GM12878 (cell line): ENCODE data around the gene ADCY1. TPM values are rescaled to one million over a fixed set of nuclear protein-coding genes. Genes with fewer than 3 reads are reported as not detected.

Experiments
- ATAC-seq: fragments of 200-7000 bp; cut with Tn5 transposase; 3 replicates; pipeline ENCODE4 v1.9.1; 2020; ENCODE audit warnings: mild to moderate bottlenecking, moderate library complexity
- BruUV-seq: library from RNA; stranded (reverse); fragments of 400-500 nt; replicated peaks from 2 replicates; lab custom pipeline; 2021; lab: Mats Ljungman, UMichigan
- CTCF ChIA-PET: fragments of 300-600 bp; sonication (Branson Sonifier 250); formaldehyde crosslinking; extraction: SDS; loops from one replicate; lab custom pipeline; 2021; ENCODE audit warnings: inconsistent platforms; lab: Yijun Ruan, JAX
- POLR2A ChIA-PET: fragments of 350-600 bp; formaldehyde crosslinking; extraction: SDS; loops from one replicate; lab custom pipeline; 2021; ENCODE audit warnings: inconsistent platforms; lab: Charles Lee
- RAD21 ChIA-PET: fragments of 300-600 bp; sonication (Branson Sonifier 250); formaldehyde crosslinking; loops from one replicate; lab custom pipeline; 2023; ENCODE audit warnings: antibody characterized with exemption; ENCODE audit not compliant: unreplicated experiment; lab: Charles Lee
- SMC1A ChIA-PET: fragments of 300-600 bp; sonication (Branson Sonifier 250); formaldehyde crosslinking; loops from one replicate; lab custom pipeline; 2023; ENCODE audit not compliant: unreplicated experiment, uncharacterized antibody; lab: Charles Lee
- DNase-seq: peaks from one replicate; pipeline ENCODE4 v3.0.0-alpha.2; 2011; ENCODE audit warnings: low read depth, low spot score
- FAIRE-seq: peaks from 3 replicates; lab custom pipeline; 2011; peaks lifted over from hg19 to GRCh38; lab: Jason Lieb, UNC
- H2AFZ ChIP-seq: 2 replicates; pipeline ENCODE4 v1.6.0; 2011; ENCODE audit warnings: low read depth, low read length, control low read depth; ENCODE audit not compliant: control insufficient read depth
- H3K27ac ChIP-seq: 2 replicates; pipeline ENCODE4 v1.5.1; 2011; ENCODE audit warnings: control low read depth; ENCODE audit not compliant: control insufficient read depth, insufficient read depth
- H3K27me3 ChIP-seq, 2 experiments: replicated peaks in 1 of 2; 2 replicates each; pipeline versions ENCODE4 v1.6.0 to v1.6.1; 2011; ENCODE audit warnings: low read length in 1 of 2; ENCODE audit not compliant: control insufficient read depth in 2 of 2, insufficient read depth in 2 of 2
- H3K36me3 ChIP-seq, 2 experiments: 2 replicates each; pipeline ENCODE4 v1.5.1; 2011; ENCODE audit warnings: low read length in 1 of 2; ENCODE audit not compliant: control insufficient read depth in 2 of 2, insufficient read depth in 2 of 2
- H3K4me1 ChIP-seq: 2 replicates; pipeline ENCODE4 v1.6.1; 2011; ENCODE audit warnings: mild to moderate bottlenecking, low read length, moderate library complexity, mixed read lengths; ENCODE audit not compliant: control insufficient read depth, insufficient read depth
- H3K4me2 ChIP-seq: 2 replicates; pipeline ENCODE4 v1.6.0; 2011; ENCODE audit warnings: control low read depth; ENCODE audit not compliant: control insufficient read depth, insufficient read depth
- H3K4me3 ChIP-seq: fragments of 200-600 bp; sonication (generic); 2 replicates; pipeline ENCODE4 v1.5.1; 2016
- H3K79me2 ChIP-seq: 2 replicates; pipeline ENCODE4 v1.6.0; 2011; ENCODE audit warnings: low read length; ENCODE audit not compliant: control insufficient read depth, insufficient read depth
- H3K9ac ChIP-seq: 2 replicates; pipeline ENCODE4 v1.8.0; 2011; ENCODE audit warnings: low read length, control low read depth, mixed read lengths; ENCODE audit not compliant: control insufficient read depth, insufficient read depth
- H3K9me3 ChIP-seq: replicated peaks from 3 replicates; pipeline ENCODE4 v1.5.1; 2011; ENCODE audit warnings: mild to moderate bottlenecking, low read length; ENCODE audit not compliant: control insufficient read depth, insufficient read depth
- H4K20me1 ChIP-seq: 2 replicates; pipeline ENCODE4 v1.6.0; 2011; ENCODE audit not compliant: control insufficient read depth, insufficient read depth
- ASH2L ChIP-seq: fragments of 300-600, 200-600 bp; sonication (generic); IDR thresholded peaks from 2 replicates; pipeline ENCODE4 v1.6.1; 2017; ENCODE audit warnings: low read depth, mild to moderate bottlenecking, borderline replicate concordance
- E4F1 ChIP-seq: fragments of 450-650 bp; IDR thresholded peaks from 2 replicates; pipeline ENCODE4 v1.6.1; 2018; ENCODE audit warnings: borderline replicate concordance, mild to moderate bottlenecking; ENCODE audit not compliant: partially characterized antibody
- ETV6 ChIP-seq, 2 experiments: fragments of 450-650 bp in 1 of 2; IDR thresholded peaks in 1 of 2; conservative IDR thresholded peaks in 1 of 2; 2 replicates each; pipeline ENCODE4 v1.6.1; 2014; ENCODE audit warnings: antibody characterized with exemption in 1 of 2, borderline replicate concordance in 1 of 2, low read depth in 1 of 2, mild to moderate bottlenecking in 1 of 2, moderate library complexity in 1 of 2
- GATAD2B ChIP-seq: fragments of 450-650 bp; conservative IDR thresholded peaks from 2 replicates; pipeline ENCODE4 v1.6.1; 2017; ENCODE audit warnings: low read depth, mild to moderate bottlenecking, moderate library complexity
- HCFC1 ChIP-seq: fragments of 150-350 bp; IDR thresholded peaks from 2 replicates; pipeline ENCODE4 v1.6.1; 2014; ENCODE audit warnings: low read length
- RELB ChIP-seq: fragments of 450-650 bp; IDR thresholded peaks from 2 replicates; pipeline ENCODE4 v1.6.1; 2017; ENCODE audit warnings: low read depth, mild to moderate bottlenecking, moderate library complexity
- WGBS: methylation state at CpG from one replicate; pipeline ENCODE4 v1.1.6; 2016; ENCODE audit warnings: low lambda C conversion rate; ENCODE audit not compliant: insufficient replicate concordance, insufficient coverage; ENCODE audit errors: missing lambda C conversion rate; 5-methylcytosine and 5-hydroxymethylcytosine counted together
- in situ Hi-C: fragments of 300-500 bp; cut with MboI; formaldehyde crosslinking; loops from 9 replicates; pipeline ENCODE4 v1.14.3; 2018; ENCODE audit warnings: mixed read lengths
- intact Hi-C: fragments of 100-400 bp; cut with micrococcal nuclease; formaldehyde crosslinking; loops from one replicate; pipeline ENCODE4 v1.14.2; 2022; ENCODE audit not compliant: unreplicated experiment
- polyA plus RNA-seq, 11 experiments: library from polyadenylated mRNA; depleted of rRNA in 4 of 11; unstranded in 6 of 11; stranded (reverse) in 5 of 11; fragments of >200 nt; fragmentation: Nextera tagmentation in 4 of 11; fragmentation: Illumina TruSeq in 1 of 11; extraction: Ambion mirVana in 4 of 11; extraction: Trizol in 1 of 11; gene quantifications; 1 replicate in 1 of 11; 2 replicates in 10 of 11; pipeline versions ENCODE4 v1.2.1 to v1.2.3, GENCODE V29; 2011 to 2016; ENCODE audit warnings: inconsistent platforms in 2 of 11, missing spikeins in 2 of 11, low read depth in 1 of 11
- total RNA-seq, 4 experiments: library from RNA; depleted of rRNA in 3 of 4; stranded (reverse); fragments of >200 nt in 3 of 4; fragmentation: Illumina TruSeq in 1 of 4; extraction: Trizol in 1 of 4; gene quantifications; 2 replicates each; pipeline versions ENCODE4 v1.2.1 to v1.2.3, GENCODE V29; 2013 to 2021

ADCY1 gene
- total and polyA plus RNA-seq, 10 of the 15 experiments (the other 5 are each of a cell fraction or from before 2014, with no cell fraction given): 0.13 to 1.4 (median 0.45) TPM; not detected in 1

- TF ChIP-seq RELB (no peak), HCFC1 (no peak), ETV6 (conservative IDR thresholded peaks at IDR 0.05 in 1 of 2, IDR thresholded peaks at IDR 0.05 in 1 of 2; ENCODE audit: borderline replicate concordance in 1 of 2, low read depth in 1 of 2) (no peak)
Observed at GRCh38 chr7:45638916-45639315, 64.7 kb downstream of the ADCY1 start (continued).

GRCh38 chr7:45642044-45642443, 67.9 kb downstream of the ADCY1 start:
- Histone ChIP-seq H3K36me3 (no peaks in the 10 kb centered on the region), H3K9ac (no peak overlapping the region), H3K4me2 (no peak overlapping the region), H3K9me3 (no peaks in the 10 kb centered on the region), H3K79me2 (no peaks in the 10 kb centered on the region), H4K20me1 (no peaks in the 10 kb centered on the region), H3K27me3 (no peaks in the 10 kb centered on the region), H3K4me3 (no peak overlapping the region), H3K4me1 (peaks cover 4% of the 10 kb centered on the region), H3K27ac (no peak overlapping the region), H2AFZ (peak overlapping the region; percentile 5; the same call in 1 of the 2 replicates)
- in situ Hi-C loops: no loop called here
- peak; percentile 52; the same call in 2 of the 3 replicates for ATAC-seq
- TF ChIP-seq E4F1 (no peak), GATAD2B (no peak), ASH2L (no peak)
- intact Hi-C loops: no loop called here
- 55% methylated on average over 1 of the region's 1 CpG for WGBS
- SMC1A ChIA-PET: no interaction called here
- POLR2A ChIA-PET: no interaction called here
- no TSS peak for BruUV-seq
- RAD21 ChIA-PET: no interaction called here
- FAIRE-seq: no peak
- DNase-seq: no peak
- CTCF ChIA-PET: no interaction called here
